Prostate gland (tissue), 2 donors: ENCODE data around the gene OTUD1.

Experiments used
- POLR2A ChIP-seq: fragments of 450-650 bp; IDR thresholded peaks from one replicate; pipeline ENCODE4 v1.6.1; 2016; ENCODE audit warnings: antibody characterized with exemption, mild to moderate bottlenecking
- TF ChIP-seq, protein P1 (sequence below), 4 experiments: fragments of 200-600 bp in 2 of 4; fragments of 450-650 bp in 2 of 4; sonication (generic) in 2 of 4; IDR thresholded peaks; 1 replicate in 3 of 4; 2 replicates in 1 of 4; pipeline ENCODE4 v1.5.1; 2016 to 2019; ENCODE audit warnings: antibody characterized with exemption in 4 of 4, mild to moderate bottlenecking in 2 of 4, moderate library complexity in 2 of 4

DNA sequence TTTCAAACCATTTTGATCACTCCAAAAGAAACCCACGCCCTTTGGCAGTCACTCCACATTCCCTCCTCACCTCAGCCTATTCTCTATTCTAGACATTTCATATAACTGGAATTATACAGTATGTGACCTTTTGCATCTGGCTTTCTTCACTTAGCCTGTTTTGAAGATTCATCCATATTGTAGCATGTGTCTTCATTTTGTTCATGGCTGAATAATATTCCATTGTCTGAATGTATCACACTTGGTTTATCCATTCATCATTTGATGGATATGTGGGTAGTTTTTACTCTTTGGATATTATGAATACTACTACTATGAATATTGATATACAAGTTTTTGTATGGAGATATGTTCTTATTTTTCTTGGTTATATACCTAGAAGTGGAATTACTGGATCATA lies 3.5 kb upstream of the OTUD1 start:
- no peak for TF ChIP-seq POLR2A
- TF ChIP-seq, protein P1, sequence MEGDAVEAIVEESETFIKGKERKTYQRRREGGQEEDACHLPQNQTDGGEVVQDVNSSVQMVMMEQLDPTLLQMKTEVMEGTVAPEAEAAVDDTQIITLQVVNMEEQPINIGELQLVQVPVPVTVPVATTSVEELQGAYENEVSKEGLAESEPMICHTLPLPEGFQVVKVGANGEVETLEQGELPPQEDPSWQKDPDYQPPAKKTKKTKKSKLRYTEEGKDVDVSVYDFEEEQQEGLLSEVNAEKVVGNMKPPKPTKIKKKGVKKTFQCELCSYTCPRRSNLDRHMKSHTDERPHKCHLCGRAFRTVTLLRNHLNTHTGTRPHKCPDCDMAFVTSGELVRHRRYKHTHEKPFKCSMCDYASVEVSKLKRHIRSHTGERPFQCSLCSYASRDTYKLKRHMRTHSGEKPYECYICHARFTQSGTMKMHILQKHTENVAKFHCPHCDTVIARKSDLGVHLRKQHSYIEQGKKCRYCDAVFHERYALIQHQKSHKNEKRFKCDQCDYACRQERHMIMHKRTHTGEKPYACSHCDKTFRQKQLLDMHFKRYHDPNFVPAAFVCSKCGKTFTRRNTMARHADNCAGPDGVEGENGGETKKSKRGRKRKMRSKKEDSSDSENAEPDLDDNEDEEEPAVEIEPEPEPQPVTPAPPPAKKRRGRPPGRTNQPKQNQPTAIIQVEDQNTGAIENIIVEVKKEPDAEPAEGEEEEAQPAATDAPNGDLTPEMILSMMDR (IDR thresholded peaks at IDR 0.05): no peak
